HepG2 (cell line): Measurements from ENCODE around the gene ATP4A. TPM values are rescaled to one million over a fixed set of nuclear protein-coding genes. Genes with fewer than 3 reads are reported as not detected.

Experiments
- FOXC1 ChIP-seq: sonication (generic); formaldehyde crosslinking; IDR thresholded peaks from 2 replicates; pipeline ENCODE4 v1.8.0; 2022; ENCODE audit warnings: mild to moderate bottlenecking, missing genetic modification reagents, borderline replicate concordance
- HDAC2 ChIP-seq: sonication (generic); formaldehyde crosslinking; IDR thresholded peaks from 2 replicates; pipeline ENCODE4 v1.4.0; 2020; ENCODE audit warnings: missing genetic modification reagents
- HINFP ChIP-seq: sonication (generic); formaldehyde crosslinking; IDR thresholded peaks from 2 replicates; pipeline ENCODE4 v1.4.0; 2020; ENCODE audit warnings: low read depth, mild to moderate bottlenecking, missing genetic modification reagents
- HNRNPL ChIP-seq: fragments of 200-400 bp; formaldehyde crosslinking; IDR thresholded peaks from 2 replicates; pipeline ENCODE4 v1.6.1; 2017; ENCODE audit warnings: mild to moderate bottlenecking, low read depth, low read length
- SP140L ChIP-seq: sonication (generic); formaldehyde crosslinking; IDR thresholded peaks from 2 replicates; pipeline ENCODE4 v1.4.0; 2020; ENCODE audit warnings: missing genetic modification reagents, borderline replicate concordance
- ZEB1 ChIP-seq: IDR thresholded peaks from 2 replicates; pipeline ENCODE4 v1.6.1; 2012; ENCODE audit warnings: mild to moderate bottlenecking, low read depth, inconsistent platforms; ENCODE audit not compliant: insufficient replicate concordance
- ZHX2 ChIP-seq, 2 experiments: sonication (generic) in 1 of 2; formaldehyde crosslinking in 1 of 2; IDR thresholded peaks; 2 replicates each; pipeline versions ENCODE4 v1.6.1 to v1.9.0; 2014 to 2022; ENCODE audit warnings: antibody characterized with exemption in 1 of 2, borderline replicate concordance in 1 of 2, inconsistent platforms in 1 of 2, low read depth in 1 of 2, missing genetic modification reagents in 1 of 2
- ZNF275 ChIP-seq: sonication (generic); formaldehyde crosslinking; IDR thresholded peaks from 2 replicates; pipeline ENCODE4 v1.8.0; 2022; ENCODE audit warnings: missing genetic modification reagents, mild to moderate bottlenecking, inconsistent platforms, borderline replicate concordance
- ZNF281 ChIP-seq: sonication (generic); formaldehyde crosslinking; IDR thresholded peaks from 2 replicates; pipeline ENCODE4 v1.4.0; 2020; ENCODE audit warnings: missing genetic modification reagents, borderline replicate concordance
- ZNF44 ChIP-seq: sonication (generic); formaldehyde crosslinking; IDR thresholded peaks from 2 replicates; pipeline ENCODE4 v1.5.1; 2020; ENCODE audit warnings: mild to moderate bottlenecking, missing genetic modification reagents
- ZNF446 ChIP-seq: sonication (generic); formaldehyde crosslinking; IDR thresholded peaks from 2 replicates; pipeline ENCODE4 v1.5.0; 2020; ENCODE audit warnings: mild to moderate bottlenecking, missing genetic modification reagents
- ZNF800 ChIP-seq: sonication (generic); formaldehyde crosslinking; IDR thresholded peaks from 2 replicates; pipeline ENCODE4 v1.4.0; 2020; ENCODE audit warnings: missing genetic modification reagents
- polyA plus RNA-seq, 8 experiments: library from polyadenylated mRNA; depleted of rRNA in 3 of 8; stranded (reverse) in 7 of 8; unstranded in 1 of 8; fragments of >200 nt; fragmentation: Illumina TruSeq in 4 of 8; extraction: Trizol in 4 of 8; gene quantifications; 2 replicates each; pipeline versions ENCODE4 v1.2.1 to v1.2.3, GENCODE V29; 2011 to 2016; ENCODE audit warnings: low read depth in 4 of 8, missing spikeins in 1 of 8, mixed read lengths in 1 of 8; ENCODE audit not compliant: insufficient read depth in 1 of 8
- total RNA-seq, 5 experiments: library from RNA; depleted of rRNA; stranded (reverse); fragments of >200 nt; fragmentation: Illumina TruSeq; extraction: Trizol; gene quantifications; 2 replicates each; pipeline ENCODE4 v1.2.3, GENCODE V29; 2016; ENCODE audit warnings: low read depth in 1 of 5

Gene ATP4A
- total and polyA plus RNA-seq, 2 of the 13 experiments (the other 11 are each of a cell fraction or from before 2014, with no cell fraction given) = 0.08 to 0.11 TPM

GRCh38 chr19:35509861-35510625 is 53.4 kb downstream of the ATP4A start (continued):
- TF ChIP-seq HINFP (0 out of 2 replicates have a peak, but pooled peaks have one; percentile 23), ZNF275 (CRISPR knock-in tag) (0 out of 2 replicates have a peak, but pooled peaks have one; percentile 30), ZHX2 (IDR thresholded peaks at IDR 0.05; ENCODE audit: low read depth) (no peak), ZHX2 (CRISPR knock-in tag; IDR thresholded peaks at IDR 0.05; ENCODE audit: borderline replicate concordance) (no peak), ZEB1 (peak; percentile 92), SP140L (0 out of 2 replicates have a peak, but pooled peaks have one; percentile 27), ZNF281 (CRISPR knock-in tag) (0 out of 2 replicates have a peak, but pooled peaks have one; percentile 33), HNRNPL (no peak), HDAC2 (CRISPR knock-in tag) (peak; percentile 64), ZNF800 (CRISPR knock-in tag) (0 out of 2 replicates have a peak, but pooled peaks have one; percentile 32), FOXC1 (CRISPR knock-in tag) (no peak; the same call in 1 of the 2 replicates), ZNF44 (peak; percentile 71; the same call in 1 of the 2 replicates), ZNF446 (no peak)
